CD4-positive, alpha-beta T cell treated with Interleukin-17A for 4 hours (primary cell): Measurements from ENCODE around the gene CAP1.
A peak's percentile ranks its signal among the peaks of the same experiment; 100 is the strongest.
"Not testable (repeated sequence)": the region's sequence is repeated elsewhere in the genome, so short reads cannot be mapped to it uniquely, and the experiment has no call there.

Experiments
- DNase-seq: peaks from one replicate; pipeline ENCODE4 v3.0.0-alpha.2; 2020; ENCODE audit warnings: mixed read lengths

The CAP1 gene, protein sequence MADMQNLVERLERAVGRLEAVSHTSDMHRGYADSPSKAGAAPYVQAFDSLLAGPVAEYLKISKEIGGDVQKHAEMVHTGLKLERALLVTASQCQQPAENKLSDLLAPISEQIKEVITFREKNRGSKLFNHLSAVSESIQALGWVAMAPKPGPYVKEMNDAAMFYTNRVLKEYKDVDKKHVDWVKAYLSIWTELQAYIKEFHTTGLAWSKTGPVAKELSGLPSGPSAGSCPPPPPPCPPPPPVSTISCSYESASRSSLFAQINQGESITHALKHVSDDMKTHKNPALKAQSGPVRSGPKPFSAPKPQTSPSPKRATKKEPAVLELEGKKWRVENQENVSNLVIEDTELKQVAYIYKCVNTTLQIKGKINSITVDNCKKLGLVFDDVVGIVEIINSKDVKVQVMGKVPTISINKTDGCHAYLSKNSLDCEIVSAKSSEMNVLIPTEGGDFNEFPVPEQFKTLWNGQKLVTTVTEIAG

DNA sequence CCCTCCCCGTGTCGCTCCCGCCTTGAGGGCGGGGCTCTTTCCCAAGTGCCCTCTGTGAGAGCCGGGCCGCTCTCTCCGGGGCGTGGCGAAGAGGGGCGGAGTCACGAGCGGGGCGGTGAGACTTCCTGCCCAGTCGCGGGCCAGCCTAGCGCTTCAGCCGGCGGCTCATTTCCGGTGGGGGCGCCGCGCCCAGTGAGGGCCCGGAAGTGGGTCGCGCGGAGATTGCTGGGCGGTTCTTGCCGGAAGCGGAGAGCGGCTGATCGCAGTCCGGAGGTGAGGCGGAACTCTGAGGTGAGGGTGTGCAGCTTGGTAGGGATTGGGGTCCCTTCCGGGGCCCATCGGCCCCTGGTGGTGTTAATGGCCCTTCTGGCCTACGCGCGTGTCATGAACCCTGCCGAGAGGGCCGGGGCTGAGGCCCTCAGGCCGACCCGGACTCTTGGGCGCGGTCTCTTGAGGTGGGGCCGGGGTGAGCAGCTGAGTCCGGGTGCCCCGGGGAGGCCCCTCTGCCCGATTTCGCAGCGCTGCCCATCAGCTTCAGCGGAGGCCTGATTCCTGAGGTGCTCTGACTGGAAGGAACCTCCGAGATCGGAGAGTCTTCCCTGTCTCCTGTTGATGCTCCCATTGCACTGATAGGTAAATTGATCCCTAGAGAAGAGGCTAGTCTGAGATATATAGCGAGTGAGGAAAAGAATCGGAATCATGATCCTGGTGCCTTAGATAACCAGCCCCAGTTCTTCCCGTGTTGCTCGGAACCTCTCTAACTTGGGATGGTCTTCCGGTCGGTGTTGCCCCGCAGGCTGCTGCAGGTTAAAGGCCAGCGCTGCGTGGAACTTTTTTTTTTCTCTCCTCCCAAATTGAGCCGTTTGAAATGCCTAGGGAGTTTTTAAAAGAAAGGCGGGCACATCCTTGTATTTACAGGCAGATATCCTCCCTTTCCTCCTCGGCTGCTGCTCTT lies at the start of gene CAP1:
CAP1 (plus strand) TSS at position 219 of the 955 bp plus-strand sequence. CDS start 18,618 bp downstream, outside the sequence.
- DNase-seq, result peak; percentile 100

DNA sequence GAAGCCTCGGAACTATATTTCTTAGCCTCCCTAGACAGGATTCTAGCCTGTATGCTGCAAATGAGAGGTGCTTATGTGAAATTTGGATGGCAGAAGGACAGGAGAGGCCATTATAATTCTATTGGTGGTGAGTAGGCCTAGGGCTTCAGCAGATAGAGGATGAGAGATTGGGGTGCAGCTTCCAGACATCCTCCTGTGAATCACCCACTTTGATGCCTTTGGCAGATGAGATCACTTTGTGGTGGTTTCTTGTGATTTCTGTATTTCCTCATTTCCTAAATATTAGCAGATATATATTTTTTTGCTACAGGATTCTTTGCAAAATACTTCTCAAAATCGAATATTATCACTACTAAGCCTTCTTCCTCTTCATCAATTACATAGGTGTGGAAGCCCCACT lies 48.3 kb upstream of the CAP1 start:
- no peak for DNase-seq

DNA sequence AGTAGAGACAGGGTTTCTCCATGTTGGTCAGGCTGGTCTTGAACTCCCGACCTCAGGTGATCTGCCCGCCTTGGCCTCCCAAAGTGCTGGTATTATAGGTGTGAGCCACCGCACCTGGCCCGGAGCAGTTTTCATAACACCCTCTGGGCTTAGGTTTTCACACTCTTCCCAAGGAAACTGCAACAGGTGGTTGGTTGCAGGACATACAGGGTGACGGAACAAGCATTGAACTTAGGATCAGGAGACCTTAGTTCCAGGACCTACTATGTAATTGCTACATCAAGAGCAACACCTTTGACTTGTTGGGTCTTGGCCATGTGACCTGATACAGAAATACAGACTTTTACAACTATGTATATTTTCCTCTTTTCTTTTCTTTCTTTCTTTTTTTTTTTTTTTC lies 47.6 kb upstream of the CAP1 start:
- DNase-seq, result no peak

DNA sequence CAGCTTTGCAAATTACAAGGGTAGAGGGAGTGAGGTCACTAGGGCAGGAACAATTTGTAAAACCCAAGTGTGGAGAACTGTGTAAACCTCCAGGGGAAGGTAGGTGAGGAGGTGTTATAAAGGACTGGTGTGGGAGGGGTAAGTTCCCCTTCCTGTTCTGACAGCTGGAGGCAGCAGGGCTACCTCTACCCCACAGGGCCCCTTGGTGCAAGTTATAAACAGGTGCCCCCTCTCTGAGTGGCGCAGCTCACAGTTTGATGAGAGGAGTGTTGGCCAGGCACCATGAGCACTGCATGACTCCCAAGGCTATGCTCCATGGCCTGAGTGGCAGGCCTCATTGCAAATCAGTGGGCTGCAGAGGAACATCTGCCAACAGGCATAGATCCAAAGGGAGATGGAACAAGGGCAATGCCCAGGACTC lies 44.5 kb upstream of the CAP1 start:
- DNase-seq, result peak; percentile 16

DNA sequence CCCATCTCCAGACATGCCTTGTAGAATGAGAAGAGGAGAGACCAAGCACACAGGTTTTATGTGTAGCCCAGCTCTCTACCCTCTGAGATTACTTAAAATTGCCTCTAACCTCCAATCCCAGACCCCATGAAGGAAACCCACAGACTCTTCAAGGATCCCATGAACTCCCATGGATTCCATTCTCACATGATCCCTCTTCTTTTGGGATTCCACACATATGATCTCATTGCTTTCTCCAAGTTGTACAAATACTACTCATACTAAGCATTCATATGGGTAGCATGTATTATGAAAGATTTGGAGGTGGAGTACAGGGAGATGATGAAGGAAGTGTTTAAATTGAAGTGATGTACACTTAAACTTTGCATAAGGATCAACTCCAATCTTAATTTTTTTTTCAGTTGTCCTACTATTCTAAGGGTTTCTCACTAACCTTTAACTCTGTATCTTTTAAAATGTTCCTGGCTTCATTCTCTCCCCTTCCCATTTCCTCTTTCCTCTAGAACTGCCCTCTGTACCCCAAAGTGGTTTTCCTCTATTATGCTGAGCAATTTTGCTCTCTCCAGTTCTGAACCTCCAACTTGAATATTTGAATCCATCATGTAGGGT lies 44.0 kb upstream of the CAP1 start:
- DNase-seq, result no peak

DNA sequence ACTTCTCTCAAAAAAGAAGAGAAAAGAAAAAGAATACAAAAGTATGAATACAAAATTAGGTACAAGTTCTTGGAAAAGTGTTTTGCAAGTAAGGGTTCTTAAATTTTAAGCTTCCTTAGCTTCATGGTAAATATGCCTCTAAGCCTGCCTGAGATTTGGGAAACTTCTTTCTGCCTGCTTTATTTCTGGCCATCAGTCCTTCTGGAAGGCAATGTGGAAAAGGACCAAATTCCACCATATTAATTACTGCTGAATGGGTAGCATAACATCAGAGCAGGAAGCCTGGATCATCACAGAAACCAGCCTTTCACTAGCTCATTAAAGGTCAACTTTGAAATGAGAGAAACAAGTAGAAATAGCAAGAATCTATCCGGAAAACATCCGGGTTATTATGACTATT lies 39.1 kb upstream of the CAP1 start:
- DNase-seq, result no peak

DNA sequence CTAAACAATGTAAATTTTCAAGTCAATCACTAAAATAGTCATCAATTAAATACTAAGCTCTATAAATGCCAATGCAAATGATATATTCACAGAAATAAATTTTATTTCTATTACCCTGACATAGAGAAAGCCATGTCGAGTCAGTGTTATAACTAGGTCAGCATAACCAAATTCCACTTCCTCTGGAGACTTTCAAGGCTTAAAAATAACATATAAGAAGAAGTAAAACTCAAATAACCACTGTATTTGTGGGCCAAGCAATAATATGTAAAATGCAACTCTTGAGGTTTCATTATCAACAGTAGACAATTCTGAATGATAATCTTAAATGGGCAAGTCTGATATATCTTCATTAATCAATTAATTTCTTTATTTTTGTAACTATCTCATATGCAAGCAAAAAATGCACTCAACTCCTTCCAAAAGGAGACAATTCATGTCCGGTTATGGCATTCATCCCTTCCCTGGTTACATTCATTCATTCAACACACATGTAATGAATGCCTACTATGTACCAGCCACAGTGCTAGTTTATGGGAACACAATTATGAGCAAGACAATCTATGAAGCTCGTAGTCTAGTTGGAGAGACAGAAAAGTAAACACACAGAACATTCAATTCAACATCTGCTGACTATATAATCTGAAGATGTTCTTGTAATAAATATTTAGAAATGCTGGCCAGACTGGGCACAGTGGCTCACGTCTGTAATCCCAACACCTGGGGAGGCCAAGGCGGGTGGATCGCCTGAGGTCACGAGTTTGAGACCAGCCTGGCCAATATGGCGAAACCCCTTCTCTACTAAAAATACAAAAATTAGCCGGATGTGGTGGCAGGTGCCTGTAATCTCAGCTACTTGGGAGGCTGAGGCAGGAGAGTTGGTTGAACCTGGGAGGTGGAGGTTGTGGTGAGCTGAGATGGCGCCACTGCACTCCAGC lies 37.1 kb upstream of the CAP1 start:
- no peak for DNase-seq

DNA sequence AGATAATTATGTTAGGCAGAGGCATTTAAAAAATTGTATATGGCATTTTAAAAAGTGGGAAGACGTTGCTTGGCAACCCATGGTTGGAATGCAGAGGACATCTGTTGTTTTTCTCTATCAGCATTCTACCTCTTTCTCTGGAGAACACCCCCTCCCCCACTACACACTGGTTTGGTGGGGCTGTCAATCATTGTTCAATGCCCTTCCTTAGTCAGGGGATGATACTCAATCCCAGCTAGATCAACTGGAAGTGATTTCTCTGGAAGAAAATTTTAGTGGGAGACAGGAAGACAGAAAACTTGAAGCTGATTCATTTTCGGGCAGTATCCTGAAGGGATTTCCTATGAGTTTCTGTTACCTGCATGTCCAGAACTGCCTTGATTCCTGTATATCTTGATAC lies 35.7 kb upstream of the CAP1 start:
- no peak for DNase-seq

GRCh38 chr1:40007481-40008034 lies 33.0 kb upstream of the CAP1 start:
- not testable (repeated sequence) for DNase-seq

DNA sequence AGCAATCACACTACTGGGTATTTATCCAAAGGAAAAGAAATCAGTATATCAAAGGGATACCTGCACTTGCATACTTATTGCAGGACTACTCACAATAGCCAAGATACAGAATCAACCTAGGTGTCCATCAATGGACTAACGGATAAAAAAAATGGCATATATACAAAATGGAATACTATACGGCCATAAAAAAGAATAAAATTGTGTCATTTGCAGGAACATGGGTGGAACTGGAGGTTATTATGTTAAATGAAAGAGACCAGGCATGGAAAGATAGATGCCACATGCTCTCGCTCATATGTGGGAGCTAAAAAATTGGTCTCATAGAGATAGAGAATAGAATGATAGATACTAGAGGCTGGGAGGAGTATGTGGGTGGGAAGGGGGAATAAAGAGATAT lies 29.3 kb upstream of the CAP1 start:
- DNase-seq, result no peak

DNA sequence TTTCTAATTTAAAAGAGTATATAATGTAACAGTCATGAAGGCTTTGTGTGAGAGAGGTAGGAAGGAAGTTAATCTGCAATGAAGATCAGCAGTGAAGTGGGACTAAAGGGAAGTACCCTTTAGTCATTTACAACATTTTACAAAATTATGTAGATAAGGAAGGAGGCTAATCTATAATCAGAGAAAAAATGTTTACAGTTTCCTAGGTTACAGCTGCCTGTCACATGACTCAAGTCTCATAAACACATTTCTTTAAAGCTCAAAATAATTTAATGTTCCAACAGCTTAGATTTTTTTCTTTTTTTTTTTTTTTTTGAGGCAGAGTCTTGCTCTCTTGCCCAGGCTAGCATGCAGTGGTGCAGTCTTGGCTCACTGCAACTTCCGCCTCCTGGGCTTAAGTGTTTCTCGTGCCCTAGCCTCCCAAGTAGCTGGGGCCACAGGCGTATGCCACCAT lies 26.2 kb upstream of the CAP1 start:
- DNase-seq, result no peak

DNA sequence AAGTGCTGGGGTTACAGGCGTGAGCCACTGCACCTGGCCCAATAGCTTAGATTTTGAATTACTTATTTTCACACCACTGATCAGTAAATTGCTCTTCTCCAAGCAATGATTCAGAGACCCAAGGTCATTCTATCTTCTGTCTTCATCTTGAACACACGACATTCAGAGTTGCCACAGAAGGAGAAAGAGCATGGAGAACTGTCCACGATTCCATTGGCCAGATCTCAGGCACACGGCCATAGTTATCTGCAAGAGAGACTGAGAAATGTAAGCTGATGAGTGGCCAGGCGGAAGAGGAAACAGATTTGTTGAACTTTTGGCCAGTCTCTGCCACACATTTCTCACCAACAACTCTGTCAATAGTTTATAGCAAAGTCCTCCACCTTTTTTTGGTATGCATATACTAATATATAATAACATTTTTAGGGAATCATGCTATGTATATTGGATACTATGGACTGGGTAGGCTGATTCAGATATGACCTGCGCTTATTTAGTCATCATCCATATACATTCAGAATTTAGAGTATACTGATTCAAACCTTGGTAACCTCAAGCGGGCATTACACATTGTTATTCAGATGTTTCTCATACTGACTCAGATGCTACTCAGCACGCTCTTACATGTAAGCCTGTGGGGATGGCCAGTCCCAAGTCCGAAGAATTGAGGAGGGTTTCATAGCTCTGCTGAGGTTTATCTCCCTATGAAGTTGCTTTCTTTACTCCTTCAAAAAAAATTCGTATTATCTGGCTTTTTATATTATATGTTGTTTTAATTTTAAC lies 25.5 kb upstream of the CAP1 start:
- DNase-seq, result no peak

DNA sequence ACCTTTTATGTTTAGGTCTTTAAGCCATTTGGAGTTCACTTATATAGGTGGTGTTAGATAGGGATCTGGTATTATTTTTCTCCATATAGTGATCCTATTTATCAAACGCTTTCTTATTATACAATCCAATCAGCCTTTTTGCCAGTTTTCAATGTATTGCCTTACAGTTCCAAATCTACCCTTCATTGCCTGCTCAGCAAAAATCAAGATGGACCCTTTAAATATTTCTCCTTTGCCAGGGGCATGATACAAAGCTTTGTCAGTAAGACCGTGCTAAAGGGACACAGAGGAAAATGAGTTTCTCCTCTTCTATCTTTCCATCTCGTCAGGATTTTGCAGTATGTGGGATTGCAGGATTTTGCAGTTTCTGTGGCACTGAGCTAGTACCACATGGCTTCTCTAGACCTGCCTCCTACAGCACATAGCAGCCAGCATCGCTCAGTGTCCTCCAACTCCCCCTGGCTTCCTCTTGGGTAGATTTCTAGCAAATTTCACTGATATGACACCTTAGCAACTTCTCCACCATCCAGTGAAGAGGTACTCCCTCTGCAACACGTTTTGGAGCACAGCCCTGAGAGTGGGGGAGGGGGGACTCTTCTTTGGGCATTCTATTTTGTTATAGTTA lies 22.5 kb upstream of the CAP1 start:
- no peak for DNase-seq

DNA sequence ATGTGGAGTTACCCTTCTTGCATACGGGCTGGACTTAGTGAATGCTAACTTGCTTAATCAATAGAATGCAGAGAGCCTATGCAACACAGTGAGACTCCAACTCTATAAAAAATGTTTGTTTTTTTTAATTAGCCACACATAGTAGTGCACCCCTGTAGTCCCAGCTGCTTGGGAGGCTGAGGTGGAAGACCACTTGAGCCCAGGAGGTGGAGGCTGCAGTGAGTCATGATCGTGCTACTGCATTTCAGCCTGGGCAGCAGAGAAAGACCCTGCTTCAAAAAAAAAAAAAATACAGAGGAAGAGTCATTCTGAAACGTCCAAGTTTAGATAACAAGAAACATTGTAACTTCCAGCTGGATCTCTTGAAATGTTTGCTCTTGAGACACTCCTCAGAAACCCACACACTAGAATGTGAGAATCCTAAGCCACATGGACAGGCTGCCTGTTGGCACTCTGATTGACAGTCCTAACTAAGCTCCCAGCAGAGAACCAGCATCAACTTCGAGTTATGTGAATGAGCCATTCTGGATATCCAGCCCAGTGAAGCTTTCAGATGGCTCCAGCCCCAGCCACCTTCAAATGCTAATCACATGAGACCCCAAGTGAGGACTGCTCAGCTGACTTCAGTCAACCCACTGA lies 20.0 kb upstream of the CAP1 start:
- no peak for DNase-seq

- no peak for DNase-seq
Measured at GRCh38 chr1:40023379-40023944, 17.1 kb upstream of the CAP1 start.

DNA sequence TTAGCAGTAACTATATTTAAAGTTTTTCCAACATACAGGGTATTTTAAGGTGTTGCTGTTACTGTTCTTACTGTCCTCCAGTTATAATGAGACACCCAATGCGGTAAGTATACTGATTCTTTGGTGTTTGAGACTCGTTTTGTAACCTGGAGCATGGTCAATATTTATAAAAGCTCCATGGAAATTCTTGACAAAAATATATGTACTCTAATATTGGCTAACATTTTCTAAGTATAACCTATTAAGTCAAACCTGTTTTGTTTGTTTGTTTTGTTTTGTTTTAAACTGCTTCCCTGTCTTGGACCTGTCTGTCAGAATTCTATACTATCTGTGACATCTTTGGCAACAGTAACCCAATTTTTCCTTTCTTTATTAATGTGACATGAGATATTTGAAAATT lies 15.9 kb upstream of the CAP1 start:
- DNase-seq, result no peak

DNA sequence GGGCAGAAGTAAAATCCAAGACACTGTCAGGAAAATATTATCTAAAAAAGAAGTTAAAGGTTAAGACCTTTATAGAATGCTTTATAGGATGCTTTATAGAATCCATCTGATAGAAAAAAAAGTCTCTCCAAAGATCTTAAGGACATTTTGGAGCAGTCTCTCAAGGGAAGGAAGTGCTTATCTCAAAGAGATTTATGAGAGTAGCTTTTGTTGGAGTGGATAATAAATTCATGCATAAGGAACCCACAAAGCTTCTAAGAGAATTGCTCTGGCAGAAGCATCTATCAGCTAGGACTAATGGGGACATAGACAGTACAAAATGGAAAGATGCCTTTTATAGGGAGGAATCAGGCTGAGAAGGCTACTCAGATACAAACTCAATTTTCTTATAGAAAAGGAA lies 12.9 kb upstream of the CAP1 start:
- DNase-seq, result no peak

- no peak for DNase-seq
Measured at GRCh38 chr1:40029608-40030007, 10.9 kb upstream of the CAP1 start.

DNA sequence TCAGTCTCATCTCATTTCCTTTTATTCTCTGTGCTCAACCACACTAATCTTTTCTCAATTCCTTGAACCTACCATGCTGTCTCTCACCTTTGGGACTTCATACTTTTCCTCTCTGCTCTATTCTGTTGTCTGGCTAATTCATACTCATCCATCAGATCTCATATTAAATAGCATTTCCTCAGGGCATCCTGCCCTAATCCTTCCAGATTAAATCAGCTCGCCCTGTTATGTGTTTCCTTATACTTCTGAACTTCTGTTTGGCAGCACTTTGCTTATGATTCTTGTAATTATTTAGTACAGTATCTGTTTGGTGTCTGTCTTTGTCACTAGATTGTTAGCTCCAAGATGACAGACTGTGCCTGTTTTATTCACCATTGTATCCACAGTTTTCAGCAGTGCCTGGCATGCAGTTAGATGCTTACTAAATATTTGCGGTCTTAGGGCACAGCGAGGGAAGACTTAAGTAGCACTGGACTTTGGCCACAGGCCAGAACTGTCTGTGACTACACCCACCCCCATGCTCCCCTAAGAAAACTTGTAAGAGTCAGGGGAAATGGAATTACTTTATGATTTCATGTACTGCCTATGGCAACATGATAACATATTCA lies 9.9 kb upstream of the CAP1 start:
- DNase-seq, result no peak
